Uterus (tissue), 2 donors: ENCODE results near the gene CCSER1.

ENCODE experiments used
- POLR2A ChIP-seq, 2 donors: fragments of 450-650 bp; IDR thresholded peaks; one replicate each; pipeline ENCODE4 v1.6.1; 2016; ENCODE audit warnings: antibody characterized with exemption in 2 of 2, mild to moderate bottlenecking in 1 of 2, moderate library complexity in 1 of 2
- TF ChIP-seq, protein P1 (sequence below), 4 experiments: fragments of 200-600 bp in 2 of 4; fragments of 450-650 bp in 2 of 4; sonication (generic) in 2 of 4; IDR thresholded peaks; one replicate each; pipeline ENCODE4 v1.5.1; 2016 to 2019; ENCODE audit warnings: antibody characterized with exemption in 4 of 4, mild to moderate bottlenecking in 2 of 4, moderate library complexity in 1 of 4

DNA sequence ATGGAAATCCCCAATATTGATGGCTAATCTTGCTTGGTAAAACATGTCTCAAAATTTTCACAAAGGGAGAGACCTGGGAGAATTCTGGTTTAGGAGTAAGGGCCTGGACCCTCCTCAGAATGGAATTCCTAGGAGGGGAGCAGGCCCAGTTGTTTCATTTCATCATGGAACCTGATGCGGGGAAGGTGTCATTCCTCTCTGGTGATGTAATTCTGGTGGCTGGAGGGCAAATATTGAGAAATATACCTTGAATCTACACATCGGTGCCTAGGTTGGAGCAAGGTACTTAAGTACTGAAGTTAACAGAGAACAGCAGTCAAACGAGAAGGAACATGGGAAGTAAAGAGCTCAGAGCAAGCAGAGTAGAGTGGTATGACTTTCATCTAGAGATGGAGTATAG lies 23.2 kb upstream of the CCSER1 start:
- TF ChIP-seq, protein P1, sequence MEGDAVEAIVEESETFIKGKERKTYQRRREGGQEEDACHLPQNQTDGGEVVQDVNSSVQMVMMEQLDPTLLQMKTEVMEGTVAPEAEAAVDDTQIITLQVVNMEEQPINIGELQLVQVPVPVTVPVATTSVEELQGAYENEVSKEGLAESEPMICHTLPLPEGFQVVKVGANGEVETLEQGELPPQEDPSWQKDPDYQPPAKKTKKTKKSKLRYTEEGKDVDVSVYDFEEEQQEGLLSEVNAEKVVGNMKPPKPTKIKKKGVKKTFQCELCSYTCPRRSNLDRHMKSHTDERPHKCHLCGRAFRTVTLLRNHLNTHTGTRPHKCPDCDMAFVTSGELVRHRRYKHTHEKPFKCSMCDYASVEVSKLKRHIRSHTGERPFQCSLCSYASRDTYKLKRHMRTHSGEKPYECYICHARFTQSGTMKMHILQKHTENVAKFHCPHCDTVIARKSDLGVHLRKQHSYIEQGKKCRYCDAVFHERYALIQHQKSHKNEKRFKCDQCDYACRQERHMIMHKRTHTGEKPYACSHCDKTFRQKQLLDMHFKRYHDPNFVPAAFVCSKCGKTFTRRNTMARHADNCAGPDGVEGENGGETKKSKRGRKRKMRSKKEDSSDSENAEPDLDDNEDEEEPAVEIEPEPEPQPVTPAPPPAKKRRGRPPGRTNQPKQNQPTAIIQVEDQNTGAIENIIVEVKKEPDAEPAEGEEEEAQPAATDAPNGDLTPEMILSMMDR (IDR thresholded peaks at IDR 0.05): no peak
- TF ChIP-seq POLR2A (IDR thresholded peaks at IDR 0.05): no peak
